Activated CD4-positive, alpha-beta T cell treated with anti-CD3 and anti-CD28 coated beads, Interleukin-2, Interleukin-6, amounts not matched to agents 100 ng/mL and 50 ng/mL, durations not matched to agents 16 hours and 8 hours (primary cell): Measurements from ENCODE around the gene SEMA4D.
A peak's percentile ranks its signal among the peaks of the same experiment; 100 is the strongest.

Source experiments
- DNase-seq: peaks from one replicate; pipeline ENCODE4 v3.0.0-alpha.2; 2020

Gene SEMA4D

DNA sequence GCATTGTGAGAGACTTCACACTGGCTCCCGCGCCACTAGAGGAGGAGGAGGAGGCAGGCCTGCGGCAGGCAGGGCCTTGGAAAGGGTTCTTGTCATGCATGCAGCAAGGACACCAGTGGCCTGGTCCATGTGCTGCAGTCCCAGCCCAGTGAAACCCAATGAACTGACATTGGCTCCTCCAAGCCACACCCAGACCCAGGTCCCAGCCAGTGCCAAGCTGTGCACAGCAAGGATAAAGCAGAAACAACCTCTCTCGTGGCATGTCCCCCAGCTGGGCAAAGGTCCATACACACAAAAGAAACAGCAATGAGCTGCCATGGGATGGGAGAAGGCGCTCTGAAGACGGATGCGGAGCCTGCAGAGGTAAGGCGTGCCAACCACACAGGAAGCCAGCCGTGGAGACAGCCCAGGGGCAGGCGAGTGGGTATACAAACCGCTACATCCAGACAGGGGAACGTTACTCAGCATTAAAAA, 89.2 kb downstream of the SEMA4D start:
- peak; percentile 88 for DNase-seq

DNA sequence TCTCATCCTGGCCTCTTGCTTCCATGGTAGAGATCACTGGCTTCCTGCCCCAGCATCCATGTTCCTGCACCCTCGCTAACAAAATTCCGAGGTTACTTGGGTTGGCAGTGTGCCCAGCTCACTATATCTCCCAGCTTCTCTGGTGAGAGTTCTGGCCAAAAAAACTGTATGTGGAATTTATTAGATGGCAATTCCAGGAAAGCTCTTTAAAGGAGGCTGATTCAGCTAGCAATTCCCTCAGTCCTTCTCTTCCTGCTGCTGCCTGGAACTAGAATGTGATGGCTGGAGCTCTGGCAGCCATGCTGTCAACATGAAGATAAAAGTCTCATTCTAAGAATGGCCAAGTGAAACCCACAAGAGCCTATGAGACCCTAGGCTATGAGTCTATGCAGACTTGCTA, 90.8 kb downstream of the SEMA4D start:
- DNase-seq = no peak

- no peak for DNase-seq
These were observed 92.1 kb downstream of the SEMA4D start for GRCh38 chr9:89405826-89406225.

DNA sequence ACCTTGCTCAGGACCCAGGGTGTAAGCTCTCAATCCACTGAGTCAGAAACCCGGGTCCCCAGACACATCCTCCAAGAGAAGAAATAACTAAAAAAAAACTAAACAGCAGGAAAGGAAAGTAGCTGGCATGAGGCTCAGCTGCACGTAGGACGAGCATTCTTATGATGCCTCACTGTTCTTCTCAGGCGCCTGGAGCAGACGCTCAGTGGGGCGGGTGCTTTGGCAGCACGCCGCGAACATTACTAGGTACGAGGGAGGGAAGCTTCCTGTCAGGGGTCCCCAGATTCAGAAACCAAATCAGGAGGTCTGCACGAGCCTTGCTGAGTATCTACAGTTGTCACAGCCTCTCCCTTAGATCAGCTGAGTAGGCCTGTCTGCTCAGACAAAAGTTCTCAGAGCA, 93.8 kb downstream of the SEMA4D start:
- DNase-seq = no peak

DNA sequence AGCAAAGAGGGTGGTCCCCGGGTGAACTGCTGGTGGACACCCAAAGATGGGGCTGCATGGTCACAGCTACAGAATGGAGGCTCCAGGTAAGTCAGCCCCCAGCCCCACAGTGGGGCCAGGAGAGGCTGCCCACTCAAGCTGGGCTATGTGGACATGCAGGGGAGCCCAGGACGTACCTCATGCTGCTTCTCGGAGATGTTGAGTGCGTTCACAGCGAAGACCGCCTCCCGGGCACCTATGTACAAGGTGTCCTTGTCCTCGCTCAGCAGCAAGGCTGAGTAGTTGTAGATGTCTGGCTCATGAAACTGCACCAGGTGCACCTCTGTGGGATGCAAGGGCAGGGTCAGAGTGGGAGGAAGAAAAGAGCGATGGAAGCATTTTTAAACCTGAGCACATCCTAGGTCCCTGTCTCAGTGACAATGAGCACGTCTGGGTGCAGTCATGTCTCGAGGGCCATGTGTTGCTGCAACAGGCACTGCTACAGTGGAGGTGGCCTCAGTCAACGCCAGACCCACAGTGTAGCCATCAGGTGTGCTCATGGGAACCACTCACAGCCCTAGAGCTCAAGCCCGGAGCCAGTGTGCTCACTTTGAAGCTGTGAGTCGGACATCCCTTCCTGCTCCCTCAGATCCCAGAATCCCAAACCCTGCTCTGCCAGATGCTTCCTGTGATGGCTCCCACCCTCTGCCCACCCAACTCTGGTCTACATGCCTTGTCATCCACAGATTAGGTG, 95.1 kb downstream of the SEMA4D start:
- no peak for DNase-seq

DNA sequence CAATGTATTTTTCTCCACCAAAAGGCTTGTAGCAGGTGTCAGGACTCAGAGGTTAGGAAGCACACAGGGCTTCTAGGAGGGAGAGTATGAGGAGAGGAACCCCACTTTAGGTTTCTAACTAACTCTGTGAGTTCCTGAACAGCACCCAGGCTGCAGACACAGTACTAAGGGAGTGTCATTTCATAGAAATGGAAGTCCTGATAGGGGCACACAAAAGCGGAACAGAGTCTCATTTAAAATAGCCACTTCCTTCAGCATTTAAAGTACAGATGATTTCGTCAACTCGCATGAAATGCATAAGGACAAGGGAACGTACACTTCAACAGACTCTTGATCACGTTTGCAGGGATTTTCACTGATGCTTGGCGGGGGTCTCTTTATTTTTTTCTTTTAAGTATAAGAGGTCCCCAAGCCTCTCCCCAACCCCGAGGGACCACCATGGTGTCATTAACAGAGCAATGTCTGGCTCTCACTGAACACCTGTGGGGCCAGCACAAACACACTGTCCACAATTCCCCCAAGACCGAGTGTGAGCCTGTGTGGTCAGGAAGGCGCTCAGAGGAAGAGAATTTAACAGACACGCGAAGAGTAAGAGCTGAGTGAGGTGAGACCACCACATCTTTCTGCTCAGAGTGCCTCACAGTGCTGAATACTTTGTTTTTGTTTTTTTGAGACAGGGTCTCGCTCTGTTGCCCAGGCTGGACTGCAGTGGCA, 97.4 kb downstream of the SEMA4D start:
- no peak for DNase-seq

DNA sequence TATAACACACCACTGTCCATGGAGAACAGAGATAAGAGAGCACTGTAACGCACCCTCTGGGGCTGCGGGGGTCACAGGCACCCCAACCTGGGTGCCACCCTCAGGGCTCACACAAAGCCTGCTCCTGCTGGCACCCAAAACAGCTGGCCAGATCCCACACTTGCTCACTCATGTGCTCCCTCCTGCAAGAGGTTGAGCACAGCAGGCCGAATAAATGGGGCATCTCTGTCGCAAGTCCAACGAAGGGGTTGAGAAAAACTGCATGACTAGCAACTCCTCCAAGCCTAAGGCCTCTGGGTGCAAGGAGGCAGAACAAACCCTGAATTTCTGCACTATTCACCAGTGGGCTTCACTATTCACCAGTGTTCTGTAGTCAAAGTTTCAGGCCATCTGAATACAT, 99.3 kb downstream of the SEMA4D start:
- DNase-seq = no peak

- no peak for DNase-seq
These were observed 100.4 kb downstream of the SEMA4D start for GRCh38 chr9:89397471-89397870.

GRCh38 chr9:89395931-89396710, 101.8 kb downstream of the SEMA4D start:
- DNase-seq = no peak

- no peak for DNase-seq
These were observed 103.5 kb downstream of the SEMA4D start for GRCh38 chr9:89394412-89394811.

DNA sequence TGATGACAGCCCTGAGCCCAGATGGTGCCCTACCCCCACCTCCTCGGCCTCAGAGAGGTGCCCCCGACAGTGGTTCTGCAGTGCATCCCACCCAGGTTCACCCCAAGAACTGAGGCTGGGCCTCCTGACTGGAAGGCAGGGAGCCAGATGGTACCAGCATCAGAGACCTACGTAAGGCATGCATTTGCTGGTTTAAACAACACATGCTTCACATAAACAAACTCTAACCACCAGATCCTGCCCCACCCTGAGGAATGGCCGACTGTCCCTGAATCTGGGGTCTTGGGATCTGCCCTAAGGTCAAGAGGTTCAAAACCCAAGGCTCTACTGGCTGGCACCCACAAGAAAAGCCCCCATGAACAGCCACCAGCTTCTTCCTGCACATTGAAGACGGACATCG, 106.3 kb downstream of the SEMA4D start:
- no peak for DNase-seq

- DNase-seq = no peak
These were observed 107.3 kb downstream of the SEMA4D start for GRCh38 chr9:89390578-89391116.

DNA sequence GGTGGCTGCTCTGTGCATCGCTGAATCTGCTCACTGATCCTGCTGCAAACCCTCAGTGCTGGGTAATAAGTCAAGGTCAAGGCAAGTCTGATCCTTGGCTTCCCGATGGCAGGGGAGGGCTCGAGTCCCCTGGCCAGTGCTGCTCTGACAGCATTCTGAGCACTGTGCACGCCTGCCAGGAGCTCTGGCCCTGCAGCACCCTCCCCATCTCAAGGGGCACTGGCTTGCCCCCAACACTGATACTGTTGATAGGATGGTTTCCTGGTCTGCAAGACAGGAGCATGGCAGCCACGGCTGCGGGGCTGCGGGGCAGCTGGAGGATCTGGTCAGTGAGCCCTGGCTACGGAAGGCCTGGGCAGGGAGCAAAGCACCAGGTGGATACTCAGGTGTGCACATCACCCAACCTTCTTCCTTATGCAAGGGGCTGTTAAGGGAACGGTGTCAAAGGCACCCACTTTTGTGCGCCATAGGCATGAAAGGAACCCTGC, 107.8 kb downstream of the SEMA4D start:
- DNase-seq = no peak

GRCh38 chr9:89388868-89389177, 109.1 kb downstream of the SEMA4D start:
- no peak for DNase-seq

DNA sequence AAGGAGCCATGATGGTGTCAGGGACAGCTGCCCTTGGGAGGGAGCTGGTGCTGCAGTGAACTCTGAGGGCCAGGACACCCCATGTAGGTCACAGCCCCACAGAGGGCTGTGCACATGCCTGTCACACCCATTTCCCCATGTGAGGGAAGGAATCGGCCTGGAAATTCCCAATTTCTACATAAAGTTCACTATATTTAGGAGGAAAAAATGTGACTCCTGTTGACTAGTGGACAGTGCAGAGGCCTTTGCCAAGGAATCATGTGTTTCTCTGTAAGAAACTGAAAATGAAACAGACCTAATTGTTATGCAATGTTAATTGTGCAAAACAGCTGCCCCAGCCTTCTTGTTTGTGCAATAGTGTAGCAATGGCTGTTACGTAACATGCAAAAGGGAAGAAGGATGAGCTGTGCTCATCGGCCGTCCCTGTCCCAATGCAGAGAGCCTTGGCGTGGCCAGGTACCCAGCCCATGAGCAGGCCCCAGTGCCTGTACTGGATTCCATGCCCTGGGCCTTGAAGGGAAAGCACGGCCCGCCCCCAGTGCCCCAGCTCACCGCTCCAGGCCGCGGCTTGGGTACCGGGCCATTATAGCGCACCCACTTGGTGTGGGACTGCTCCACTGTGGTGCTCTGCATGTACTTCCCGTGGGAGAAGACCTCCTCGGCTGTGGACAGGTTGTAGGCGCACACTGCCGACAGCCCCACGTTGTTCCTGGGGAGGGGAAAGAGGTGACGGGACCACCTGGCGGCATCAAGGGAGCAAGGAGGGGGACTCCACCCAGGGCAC, 109.6 kb downstream of the SEMA4D start:
- DNase-seq = no peak

GRCh38 chr9:89387197-89387849, 110.6 kb downstream of the SEMA4D start:
- DNase-seq = no peak

- DNase-seq = no peak
These were observed 111.1 kb downstream of the SEMA4D start for GRCh38 chr9:89386797-89387196.

DNA sequence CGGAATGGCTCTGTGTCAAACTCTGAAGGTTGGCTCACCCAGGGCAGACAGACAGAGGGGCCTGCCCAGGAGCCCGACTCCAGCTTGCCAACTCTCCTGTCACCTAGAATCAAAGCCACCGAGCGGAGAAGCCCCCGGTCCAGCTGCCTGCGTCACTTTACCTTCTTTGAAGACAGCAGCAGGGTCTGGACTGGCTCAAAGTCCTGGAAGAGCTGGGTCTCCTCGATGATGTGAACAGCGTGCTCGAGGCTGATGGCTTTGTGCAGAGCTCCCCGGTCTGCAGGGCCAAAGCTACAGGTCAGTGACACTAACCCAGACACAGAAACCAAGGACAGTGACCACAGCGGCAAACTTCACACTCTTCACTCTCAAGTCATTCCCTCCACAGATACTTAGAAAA, 111.7 kb downstream of the SEMA4D start:
- no peak for DNase-seq

DNA sequence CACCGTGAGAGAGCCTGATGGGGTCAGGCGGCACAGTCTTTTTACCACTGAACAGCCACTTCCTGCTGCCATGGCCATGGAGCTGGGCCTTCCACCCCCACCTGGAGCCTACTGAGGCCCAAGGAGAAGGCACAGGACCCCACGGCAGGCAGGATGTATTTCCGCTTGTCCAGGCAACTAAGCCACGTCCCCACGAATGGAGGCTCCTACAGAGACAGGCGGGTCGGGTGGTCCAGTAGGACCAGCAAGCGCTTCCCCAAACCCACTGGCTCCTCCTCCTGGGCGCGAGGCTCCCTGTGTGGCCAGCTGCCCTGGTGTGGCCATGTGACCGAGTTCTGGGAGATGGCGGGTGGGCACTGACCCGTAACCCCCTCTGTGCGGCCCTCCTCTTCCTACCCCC, 113.1 kb downstream of the SEMA4D start:
- no peak for DNase-seq

GRCh38 chr9:89383721-89384300, 114.1 kb downstream of the SEMA4D start:
- no peak for DNase-seq

DNA sequence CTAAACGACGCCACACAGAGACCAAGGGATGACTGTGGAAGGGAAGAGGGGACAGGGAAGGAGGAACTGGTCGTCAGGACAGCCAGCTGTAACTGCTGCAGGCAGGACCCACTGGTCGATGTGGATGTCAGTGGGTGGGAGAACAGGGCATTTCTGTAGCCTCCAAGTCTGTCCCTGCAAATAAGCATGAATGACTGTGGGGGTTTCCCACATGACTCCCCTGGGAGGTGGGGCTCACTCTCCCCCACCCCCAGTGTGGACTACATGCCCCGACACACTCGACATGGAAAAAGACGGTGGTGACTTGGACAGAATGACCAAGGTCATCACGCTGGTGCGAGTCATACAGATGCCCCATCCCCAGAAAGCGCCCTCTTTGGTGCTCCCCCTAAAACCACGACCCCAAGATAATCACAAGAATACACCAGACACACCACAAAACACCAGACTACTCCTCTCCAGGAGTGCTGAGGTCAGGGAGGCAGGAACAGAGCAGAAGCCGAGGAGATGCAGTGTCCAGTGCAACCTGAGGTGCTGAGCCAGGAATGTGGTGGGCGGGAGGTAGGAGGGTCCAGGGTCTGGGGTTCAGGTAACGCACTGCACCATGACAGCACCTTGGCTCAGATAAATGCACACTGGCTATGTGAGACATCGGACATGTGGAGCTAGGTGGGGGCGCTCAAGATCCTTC, 114.7 kb downstream of the SEMA4D start:
- no peak for DNase-seq
